ENCODE measurements around the gene TFAP2E.

Gene TFAP2E

DNA sequence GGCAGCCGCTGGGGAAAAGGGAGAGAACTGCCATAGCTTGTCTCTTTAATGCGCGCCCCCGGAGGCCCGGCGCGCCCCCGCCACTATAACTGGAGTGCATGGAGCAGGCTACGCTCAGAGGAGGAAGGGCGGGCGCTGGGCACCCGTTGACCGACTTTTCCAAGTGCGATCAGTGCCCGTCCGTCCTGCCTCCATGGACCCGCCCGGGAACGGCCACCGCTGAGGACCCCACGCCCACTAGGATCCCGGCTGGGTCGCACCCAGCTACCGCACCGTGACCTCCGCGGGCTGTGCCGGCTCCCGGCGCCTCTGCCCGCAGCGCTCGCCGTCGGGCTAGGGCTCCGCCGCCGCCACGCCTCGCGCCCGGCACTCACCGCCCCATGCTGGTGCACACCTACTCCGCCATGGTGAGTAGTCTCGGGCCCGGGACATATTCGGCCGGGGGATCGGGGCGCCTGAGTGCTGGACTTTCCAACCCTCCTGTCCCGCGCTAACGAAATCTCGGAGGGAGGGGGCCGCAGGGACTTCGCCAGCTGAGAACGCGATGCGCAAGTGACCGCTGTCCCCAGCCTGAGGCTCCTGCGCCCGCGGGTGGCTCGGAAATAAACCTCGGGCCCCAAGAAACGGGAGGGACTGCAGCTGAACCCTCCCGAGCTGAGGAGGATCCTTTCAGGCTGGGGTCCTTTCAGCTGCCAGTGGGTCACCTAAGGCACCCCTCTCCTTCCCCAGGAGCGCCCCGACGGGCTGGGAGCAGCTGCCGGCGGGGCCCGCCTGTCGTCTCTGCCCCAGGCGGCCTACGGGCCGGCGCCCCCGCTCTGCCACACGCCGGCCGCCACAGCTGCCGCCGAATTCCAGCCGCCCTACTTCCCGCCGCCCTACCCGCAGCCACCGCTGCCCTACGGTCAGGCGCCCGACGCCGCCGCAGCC lies at the start of gene TFAP2E:
TFAP2E (plus strand) TSS at position 117 of the 927 bp plus-strand sequence; CDS start at position 381, 264 bp downstream.
- H2AFZ ChIP-seq: peak within 1 kb of the TSS; percentile 58
- peaks cover 3% of the 10 kb centered on the region for H3K27me3 ChIP-seq (ENCODE audit: control insufficient read depth, insufficient read depth, low read length)
- H3K4me3 ChIP-seq (ENCODE audit: low read depth, low read length): peak within 1 kb of the TSS; percentile 25
- no peak within 1 kb of the TSS for H3K9ac ChIP-seq
- no peak for TF ChIP-seq CTCF (IDR thresholded peaks at IDR 0.05)
- H3K4me1 ChIP-seq: no peaks in the 10 kb centered on the region
- no peaks in the 10 kb centered on the region for H3K79me2 ChIP-seq
- H3K36me3 ChIP-seq (ENCODE audit: control insufficient read depth, insufficient read depth, low read length): no peaks in the 10 kb centered on the region
- peak within 1 kb of the TSS; percentile 47 for H3K4me2 ChIP-seq (ENCODE audit: low read length)
- no peaks in the 10 kb centered on the region for H3K9me3 ChIP-seq (ENCODE audit: control insufficient read depth, low read length)
- no peak within 1 kb of the TSS for H3K27ac ChIP-seq

- Histone ChIP-seq H3K79me2 (no peaks in the 10 kb centered on the region), H3K4me1 (no peaks in the 10 kb centered on the region), H3K4me3 (ENCODE audit: low read depth, low read length) (no peak overlapping the region), H3K27me3 (ENCODE audit: control insufficient read depth, insufficient read depth, low read length) (no peaks in the 10 kb centered on the region), H3K9ac (no peak overlapping the region), H3K36me3 (ENCODE audit: control insufficient read depth, insufficient read depth, low read length) (no peaks in the 10 kb centered on the region), H2AFZ (no peak overlapping the region), H3K4me2 (ENCODE audit: low read length) (no peak overlapping the region), H3K27ac (no peak overlapping the region), H3K9me3 (ENCODE audit: control insufficient read depth, low read length) (no peaks in the 10 kb centered on the region)
- no peak for TF ChIP-seq CTCF (IDR thresholded peaks at IDR 0.05)
Observed at GRCh38 chr1:35524106-35524505, 49.0 kb upstream of the TFAP2E start.

- H3K79me2 ChIP-seq: peaks cover 5% of the 10 kb centered on the region
- no peaks in the 10 kb centered on the region for H3K4me1 ChIP-seq
- no peak overlapping the region for H3K9ac ChIP-seq
- no peaks in the 10 kb centered on the region for H3K36me3 ChIP-seq (ENCODE audit: control insufficient read depth, insufficient read depth, low read length)
- H3K4me3 ChIP-seq (ENCODE audit: low read depth, low read length): no peak overlapping the region
- H2AFZ ChIP-seq: no peak overlapping the region
- H3K27ac ChIP-seq: no peak overlapping the region
- H3K4me2 ChIP-seq (ENCODE audit: low read length): no peak overlapping the region
- no peak for TF ChIP-seq CTCF (IDR thresholded peaks at IDR 0.05)
- no peaks in the 10 kb centered on the region for H3K27me3 ChIP-seq (ENCODE audit: control insufficient read depth, insufficient read depth, low read length)
- no peaks in the 10 kb centered on the region for H3K9me3 ChIP-seq (ENCODE audit: control insufficient read depth, low read length)
Observed at GRCh38 chr1:35530168-35530567, 42.9 kb upstream of the TFAP2E start.

DNA sequence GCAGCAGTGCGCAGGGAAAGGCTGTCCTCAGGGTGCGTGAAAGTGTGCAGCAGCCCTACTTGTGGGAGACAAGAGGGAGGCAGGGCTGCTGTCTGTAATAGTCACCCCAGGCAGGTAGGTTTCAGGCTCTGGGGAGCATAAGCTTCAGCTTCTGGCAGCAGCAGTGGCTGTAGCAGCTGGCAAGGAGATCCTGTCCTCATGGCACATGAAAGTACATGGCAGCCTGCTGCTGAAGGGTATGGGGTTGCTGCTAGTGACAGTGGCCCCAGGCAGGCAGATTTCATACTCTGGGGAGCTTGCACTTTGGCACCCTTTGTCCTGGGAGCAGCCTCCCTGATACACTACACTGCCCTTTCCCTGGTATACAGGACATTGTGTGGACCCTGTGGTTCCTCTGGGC lies 42.2 kb upstream of the TFAP2E start:
- no peak for TF ChIP-seq CTCF (IDR thresholded peaks at IDR 0.05)
- H3K27ac ChIP-seq: no peak overlapping the region

More for the DNA sequence above, 42.2 kb upstream of the TFAP2E start:
- Histone ChIP-seq H3K4me1 (no peaks in the 10 kb centered on the region), H3K4me3 (ENCODE audit: low read depth, low read length) (no peak overlapping the region), H3K36me3 (ENCODE audit: control insufficient read depth, insufficient read depth, low read length) (no peaks in the 10 kb centered on the region), H3K4me2 (ENCODE audit: low read length) (no peak overlapping the region), H2AFZ (no peak overlapping the region), H3K9ac (no peak overlapping the region), H3K9me3 (ENCODE audit: control insufficient read depth, low read length) (no peaks in the 10 kb centered on the region), H3K27me3 (ENCODE audit: control insufficient read depth, insufficient read depth, low read length) (no peaks in the 10 kb centered on the region), H3K79me2 (peaks cover 5% of the 10 kb centered on the region)
